ENCODE data around the gene AGXT2.
"Not testable (repeated sequence)": the region's sequence is repeated elsewhere in the genome, so short reads cannot be mapped to it uniquely, and the experiment has no call there.

Gene AGXT2

DNA sequence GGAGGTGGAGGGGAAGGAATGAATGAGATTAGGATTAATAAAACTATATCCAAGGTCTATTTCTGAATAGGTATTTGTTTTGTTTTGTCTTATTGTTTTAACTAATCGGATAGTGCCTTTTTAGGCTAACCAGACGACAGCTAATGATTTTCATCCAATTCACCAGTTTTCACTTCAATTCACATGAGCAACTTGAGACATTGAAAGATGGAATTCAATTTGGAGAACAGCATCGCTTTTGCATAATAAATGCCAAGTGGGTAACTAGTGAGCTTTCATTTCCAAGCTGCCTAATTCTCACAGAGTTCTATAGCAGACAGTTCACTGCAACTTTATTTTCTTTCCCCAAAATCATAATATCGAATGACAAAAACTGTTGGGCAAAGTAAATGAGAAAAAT is 5.0 kb downstream of the AGXT2 start:
- TF ChIP-seq, protein P1, sequence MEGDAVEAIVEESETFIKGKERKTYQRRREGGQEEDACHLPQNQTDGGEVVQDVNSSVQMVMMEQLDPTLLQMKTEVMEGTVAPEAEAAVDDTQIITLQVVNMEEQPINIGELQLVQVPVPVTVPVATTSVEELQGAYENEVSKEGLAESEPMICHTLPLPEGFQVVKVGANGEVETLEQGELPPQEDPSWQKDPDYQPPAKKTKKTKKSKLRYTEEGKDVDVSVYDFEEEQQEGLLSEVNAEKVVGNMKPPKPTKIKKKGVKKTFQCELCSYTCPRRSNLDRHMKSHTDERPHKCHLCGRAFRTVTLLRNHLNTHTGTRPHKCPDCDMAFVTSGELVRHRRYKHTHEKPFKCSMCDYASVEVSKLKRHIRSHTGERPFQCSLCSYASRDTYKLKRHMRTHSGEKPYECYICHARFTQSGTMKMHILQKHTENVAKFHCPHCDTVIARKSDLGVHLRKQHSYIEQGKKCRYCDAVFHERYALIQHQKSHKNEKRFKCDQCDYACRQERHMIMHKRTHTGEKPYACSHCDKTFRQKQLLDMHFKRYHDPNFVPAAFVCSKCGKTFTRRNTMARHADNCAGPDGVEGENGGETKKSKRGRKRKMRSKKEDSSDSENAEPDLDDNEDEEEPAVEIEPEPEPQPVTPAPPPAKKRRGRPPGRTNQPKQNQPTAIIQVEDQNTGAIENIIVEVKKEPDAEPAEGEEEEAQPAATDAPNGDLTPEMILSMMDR (IDR thresholded peaks at IDR 0.05; ENCODE audit: insufficient read depth, missing control alignments) = no peak
- no peak for DNase-seq (ENCODE audit: insufficient read length, low spot score)
- FAIRE-seq = no peak

DNA sequence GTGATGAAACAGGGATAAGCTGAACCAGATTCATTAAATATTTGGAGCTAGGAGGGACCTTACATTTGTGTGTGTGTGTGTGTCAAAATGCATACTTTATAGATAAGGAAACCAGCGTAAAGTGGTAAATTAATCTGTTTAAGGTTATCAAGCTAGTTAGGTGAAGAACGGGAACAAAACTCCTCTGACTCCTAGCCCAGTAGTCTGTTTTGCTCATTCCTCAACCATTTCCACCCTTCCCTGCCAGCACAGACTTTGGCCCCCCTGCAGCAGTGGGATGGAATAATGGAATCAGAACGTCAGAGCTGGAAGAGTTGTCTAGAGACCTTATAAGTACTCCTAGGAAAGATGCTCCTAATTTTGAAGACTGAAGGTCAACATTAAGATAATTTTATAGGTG is 6.5 kb downstream of the AGXT2 start:
- no peak for DNase-seq (ENCODE audit: insufficient read length, low spot score)
- FAIRE-seq = no peak
- TF ChIP-seq, protein P1 (IDR thresholded peaks at IDR 0.05; ENCODE audit: insufficient read depth, missing control alignments) = no peak

DNA sequence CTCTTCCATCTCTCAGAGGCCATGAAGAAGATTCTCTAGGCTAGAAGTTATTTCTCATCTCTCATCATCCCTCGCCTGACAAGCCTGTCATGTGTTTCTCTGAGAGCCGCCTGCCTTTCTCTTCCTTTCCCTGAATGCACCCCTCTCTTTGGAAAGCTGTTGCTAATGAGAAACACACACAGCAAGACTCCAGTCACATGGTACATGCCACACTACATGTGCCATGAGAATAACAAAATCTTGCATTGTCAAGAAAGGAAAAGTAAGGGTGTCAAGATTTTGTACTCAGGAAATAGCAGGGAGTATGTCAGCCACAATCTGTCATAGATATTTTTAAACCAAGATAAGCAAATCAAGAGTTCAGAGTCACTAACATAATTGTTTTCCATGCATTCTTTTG is 8.9 kb downstream of the AGXT2 start:
- FAIRE-seq (no peak), DNase-seq (ENCODE audit: insufficient read length, low spot score) (no peak)
- TF ChIP-seq, protein P1 (IDR thresholded peaks at IDR 0.05; ENCODE audit: insufficient read depth, missing control alignments) = no peak

DNA sequence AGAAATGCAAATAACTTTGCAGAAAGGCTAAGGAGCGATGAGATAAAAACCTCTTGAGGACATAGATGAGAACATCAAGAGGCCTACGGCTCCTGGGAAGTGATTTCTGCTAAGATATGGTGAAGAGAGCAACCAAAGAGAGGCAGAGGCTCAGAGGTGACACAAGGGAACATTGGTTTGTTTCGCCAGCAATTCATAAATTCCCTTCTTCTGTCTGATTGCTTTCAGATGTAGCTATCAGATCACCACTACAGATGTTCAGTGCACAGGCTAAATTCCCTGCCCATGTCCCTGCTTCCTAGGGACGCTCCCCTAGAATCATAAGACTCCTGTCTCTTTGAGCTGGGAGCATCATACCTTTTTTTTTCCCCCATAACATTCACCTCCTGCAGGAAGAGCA is 11.2 kb downstream of the AGXT2 start:
- FAIRE-seq = no peak
- no peak for DNase-seq (ENCODE audit: insufficient read length, low spot score)
- TF ChIP-seq, protein P1 (IDR thresholded peaks at IDR 0.05; ENCODE audit: insufficient read depth, missing control alignments) = no peak

DNA sequence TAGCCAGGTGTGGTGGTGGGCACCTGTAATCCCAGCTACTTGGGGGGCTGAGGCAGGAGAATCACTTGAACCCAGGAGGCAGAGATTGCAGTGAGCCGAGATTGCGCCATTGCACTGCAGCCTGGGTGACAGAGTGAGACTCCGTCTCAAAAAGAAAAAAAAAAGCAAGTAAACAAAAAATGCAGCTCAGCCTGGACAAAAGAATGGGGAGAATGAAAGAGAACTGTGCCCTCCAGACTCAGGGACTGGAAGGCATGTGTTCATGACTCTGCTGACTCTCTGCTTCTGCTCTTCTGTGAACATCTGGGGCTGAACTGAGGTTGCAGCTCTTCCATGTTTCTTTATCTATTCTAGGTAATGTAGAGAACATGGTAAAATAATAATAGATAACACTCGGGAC is 11.8 kb downstream of the AGXT2 start:
- not testable (repeated sequence) for FAIRE-seq; DNase-seq (ENCODE audit: insufficient read length, low spot score)

DNA sequence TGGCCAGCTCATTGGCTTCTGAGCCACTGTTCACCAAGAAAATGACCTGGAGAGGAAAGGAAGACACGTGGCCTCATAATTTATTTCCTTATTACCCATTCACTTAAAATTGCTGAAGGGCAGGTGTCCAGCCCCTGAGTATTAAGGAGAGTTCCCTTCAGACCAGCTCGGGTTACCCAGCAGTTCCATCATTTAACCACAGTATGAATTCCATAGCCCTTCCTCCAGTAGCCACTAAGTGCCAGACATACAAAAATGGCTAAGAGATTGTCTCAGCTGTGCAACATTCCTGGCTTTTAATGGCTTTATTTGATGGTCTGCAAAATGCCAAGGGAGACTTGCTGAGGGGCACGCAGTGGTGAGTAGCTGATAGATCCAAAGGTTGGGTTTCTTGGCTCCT is 12.5 kb downstream of the AGXT2 start:
- FAIRE-seq = no peak

DNA sequence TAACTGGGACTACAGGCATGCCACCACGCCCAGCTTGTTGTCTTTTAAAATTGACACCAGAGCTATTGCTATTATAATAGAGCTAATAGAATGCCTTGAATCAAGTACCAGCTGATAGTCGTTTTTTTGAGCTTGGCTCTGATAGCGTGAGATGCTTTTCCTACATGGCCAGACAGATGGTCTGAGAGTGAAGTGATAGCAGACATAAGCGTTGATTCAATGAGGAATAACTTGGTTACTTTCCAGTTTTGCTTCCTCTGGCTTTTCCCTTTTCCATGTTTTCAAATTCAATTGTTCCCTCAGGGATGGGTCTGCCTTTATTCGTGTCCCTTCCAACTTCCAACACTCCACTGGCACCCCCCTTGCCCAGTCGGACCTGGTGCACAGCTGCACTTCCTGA is 15.4 kb downstream of the AGXT2 start:
- FAIRE-seq (no peak), DNase-seq (ENCODE audit: insufficient read length, low spot score) (no peak)
- TF ChIP-seq, protein P1 (IDR thresholded peaks at IDR 0.05; ENCODE audit: insufficient read depth, missing control alignments) = no peak

More for the DNA sequence above, 12.5 kb downstream of the AGXT2 start:
- DNase-seq (ENCODE audit: insufficient read length, low spot score) = no peak
- TF ChIP-seq, protein P1 (IDR thresholded peaks at IDR 0.05; ENCODE audit: insufficient read depth, missing control alignments) = no peak

DNA sequence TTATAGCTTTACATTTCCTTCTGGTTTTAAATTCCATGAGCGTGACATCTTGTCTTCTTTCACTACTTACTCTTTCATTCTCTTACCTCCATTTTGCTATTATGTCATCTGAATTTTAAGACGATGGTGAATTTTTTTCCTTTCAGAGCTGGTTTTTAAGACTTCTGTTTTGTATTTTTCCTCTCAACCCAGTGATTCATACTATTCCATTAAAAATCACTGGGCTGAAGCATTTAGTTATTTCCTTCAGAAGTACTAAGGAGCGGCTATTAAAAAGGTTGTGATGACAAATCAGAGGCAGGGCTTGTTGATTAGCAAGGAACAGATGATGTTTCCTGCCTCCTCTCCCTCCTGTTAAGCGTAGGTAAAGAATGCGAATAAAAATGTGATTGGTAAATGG is 16.5 kb downstream of the AGXT2 start:
- no peak for DNase-seq (ENCODE audit: insufficient read length, low spot score)

More for the DNA sequence above, 16.5 kb downstream of the AGXT2 start:
- no peak for FAIRE-seq
- TF ChIP-seq, protein P1 (IDR thresholded peaks at IDR 0.05; ENCODE audit: insufficient read depth, missing control alignments) = no peak

Data from D721Med (cell line).